ENCODE measurements around the gene POLD3.

POLD3 gene

GRCh38 chr11:74605403-74605802 is 13.0 kb downstream of the POLD3 start:
- TF ChIP-seq CTCF (conservative IDR thresholded peaks at IDR 0.05) (no peak), ZFX (IDR thresholded peaks at IDR 0.05) (no peak)
- no peak overlapping the region for H3K27ac ChIP-seq

- TF ChIP-seq ZFX (IDR thresholded peaks at IDR 0.05) (no peak), CTCF (conservative IDR thresholded peaks at IDR 0.05) (no peak)
- H3K27ac ChIP-seq: no peak overlapping the region
Measured at GRCh38 chr11:74608431-74608830, 16.0 kb downstream of the POLD3 start.

- TF ChIP-seq CTCF (conservative IDR thresholded peaks at IDR 0.05): peak; percentile 79
- TF ChIP-seq ZFX (IDR thresholded peaks at IDR 0.05): no peak
- no peak overlapping the region for H3K27ac ChIP-seq
Measured at GRCh38 chr11:74611369-74611861, 19.0 kb downstream of the POLD3 start.

- no peak overlapping the region for H3K27ac ChIP-seq
- TF ChIP-seq ZFX (IDR thresholded peaks at IDR 0.05) (no peak), CTCF (conservative IDR thresholded peaks at IDR 0.05) (no peak)
Measured at GRCh38 chr11:74612877-74613276, 20.5 kb downstream of the POLD3 start.

GRCh38 chr11:74615311-74615710 is 22.9 kb downstream of the POLD3 start:
- H3K27ac ChIP-seq: no peak overlapping the region
- TF ChIP-seq ZFX (IDR thresholded peaks at IDR 0.05) (no peak), CTCF (conservative IDR thresholded peaks at IDR 0.05) (no peak)

GRCh38 chr11:74615988-74616387 is 23.6 kb downstream of the POLD3 start:
- H3K27ac ChIP-seq: no peak overlapping the region
- TF ChIP-seq CTCF (conservative IDR thresholded peaks at IDR 0.05) (no peak), ZFX (IDR thresholded peaks at IDR 0.05) (no peak)

GRCh38 chr11:74620531-74620930 is 28.1 kb downstream of the POLD3 start:
- TF ChIP-seq CTCF (conservative IDR thresholded peaks at IDR 0.05) (no peak), ZFX (IDR thresholded peaks at IDR 0.05) (no peak)
- H3K27ac ChIP-seq: no peak overlapping the region

All from C4-2B (cell line).